Skeletal muscle cell (primary cell): ENCODE measurements around the gene EEPD1.
"Not testable (repeated sequence)": the region's sequence is repeated elsewhere in the genome, so short reads cannot be mapped to it uniquely, and the experiment has no call there.

Experiments used
- DNase-seq: peaks from one replicate; pipeline ENCODE4 v3.0.0-alpha.2; 2010; ENCODE audit warnings: low read depth
- H3K4me3 ChIP-seq: 2 replicates; pipeline ENCODE4 v1.5.1; 2011; ENCODE audit warnings: low read depth, mild to moderate bottlenecking, control low read depth, low read length, moderate library complexity

EEPD1 gene

GRCh38 chr7:36232971-36233550 is 80.0 kb downstream of the EEPD1 start:
- no peak for DNase-seq
- no peak overlapping the region for H3K4me3 ChIP-seq

- no peak for DNase-seq
Observed at GRCh38 chr7:36236073-36236472, 83.0 kb downstream of the EEPD1 start.

DNA sequence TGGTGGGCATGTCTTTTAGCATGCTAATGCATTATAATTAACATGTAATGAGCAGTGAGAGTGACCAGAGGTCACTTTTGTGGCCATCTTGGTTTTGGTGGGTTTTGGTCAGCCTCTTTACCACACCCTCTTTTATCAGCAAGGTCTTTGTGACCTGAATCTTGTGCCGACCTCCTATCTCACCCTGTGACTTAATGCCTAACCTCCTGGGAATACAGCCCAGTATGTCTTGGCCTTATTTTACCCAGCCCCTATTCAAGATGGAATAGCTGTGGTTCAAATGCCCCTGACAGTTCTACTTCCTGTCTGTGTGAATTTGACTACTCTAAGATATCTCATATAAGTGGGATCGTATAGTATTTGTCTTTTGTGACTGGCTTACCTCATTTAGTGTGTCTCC is 85.1 kb downstream of the EEPD1 start:
- DNase-seq: no peak
- no peak overlapping the region for H3K4me3 ChIP-seq

More at GRCh38 chr7:36236073-36236472, 83.0 kb downstream of the EEPD1 start:
- H3K4me3 ChIP-seq: no peak overlapping the region

GRCh38 chr7:36243356-36243755 is 90.3 kb downstream of the EEPD1 start:
- not testable (repeated sequence) for DNase-seq, H3K4me3 ChIP-seq

- DNase-seq: not testable (repeated sequence)
Observed at GRCh38 chr7:36244001-36244400, 90.9 kb downstream of the EEPD1 start.

DNA sequence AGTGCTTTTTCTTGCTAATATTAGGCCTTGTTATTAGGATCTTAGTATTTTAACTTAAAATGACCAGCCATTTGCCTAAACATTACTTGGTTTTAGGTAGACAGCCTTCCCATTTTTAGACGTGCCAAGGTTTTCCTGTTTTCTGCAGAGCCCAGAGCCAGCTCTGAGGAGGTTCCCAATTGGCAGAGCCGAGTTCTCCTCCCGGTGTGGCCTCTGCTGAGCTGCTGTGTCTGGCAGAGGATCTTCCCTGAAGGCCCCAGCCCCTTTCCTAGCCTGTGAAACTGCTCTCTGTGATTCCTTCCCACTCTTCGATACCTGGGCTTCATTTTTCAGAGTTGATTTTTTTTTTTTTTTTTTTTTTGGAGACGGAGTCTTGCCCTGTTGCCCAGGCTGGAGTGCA is 91.4 kb downstream of the EEPD1 start:
- H3K4me3 ChIP-seq: no peak overlapping the region
- DNase-seq: no peak

More at GRCh38 chr7:36244001-36244400, 90.9 kb downstream of the EEPD1 start:
- H3K4me3 ChIP-seq: not testable (repeated sequence)

DNA sequence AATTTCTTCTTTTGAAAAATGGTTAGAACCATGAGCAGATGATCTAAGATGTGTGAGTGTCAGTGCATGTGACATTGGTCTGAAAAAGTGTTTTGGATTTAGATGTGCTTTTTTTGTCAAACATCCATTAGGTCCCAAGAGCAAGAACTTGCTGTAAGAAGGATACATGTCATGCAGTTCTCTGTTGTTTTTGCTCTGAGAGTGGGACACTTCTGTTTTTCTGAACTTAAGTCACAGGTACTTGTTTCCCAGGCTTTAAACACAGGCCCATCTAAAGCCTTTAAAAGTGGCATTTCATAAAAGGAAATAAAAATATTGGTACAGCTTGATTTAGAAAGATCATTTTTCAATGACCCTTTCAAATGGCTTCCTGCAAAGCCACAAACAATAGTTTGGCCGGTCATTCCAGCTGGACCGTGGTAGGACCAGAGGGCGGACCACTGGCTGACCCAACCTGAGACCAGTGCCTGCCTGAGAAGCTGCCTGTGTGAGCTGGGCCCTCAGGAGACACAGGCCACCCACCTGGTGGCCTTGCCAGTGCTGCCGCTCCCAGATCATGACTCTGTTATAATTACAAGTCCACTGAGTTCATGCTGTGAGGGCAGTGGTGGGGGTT is 92.7 kb downstream of the EEPD1 start:
- no peak for DNase-seq

DNA sequence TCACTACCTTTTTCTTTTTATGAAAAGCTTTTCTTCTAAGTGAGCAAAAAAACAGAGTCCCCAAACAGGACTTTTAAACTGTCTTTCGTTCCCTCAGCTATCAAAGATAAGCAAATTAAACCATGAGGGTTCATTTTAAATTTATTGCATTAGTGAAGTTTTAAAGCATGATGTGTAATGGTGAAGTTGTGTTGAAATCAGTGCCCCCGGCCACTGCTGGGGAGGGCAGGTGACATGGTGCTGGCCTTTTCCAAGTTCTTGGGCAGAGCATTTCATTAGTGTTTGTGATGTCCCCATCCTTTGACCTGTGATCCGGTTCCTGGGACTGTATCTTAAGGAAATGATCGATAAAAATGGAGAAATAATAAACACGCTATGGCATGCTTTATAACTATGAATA is 96.0 kb downstream of the EEPD1 start:
- DNase-seq: no peak

More for the DNA sequence above, 92.7 kb downstream of the EEPD1 start:
- H3K4me3 ChIP-seq: no peak overlapping the region

DNA sequence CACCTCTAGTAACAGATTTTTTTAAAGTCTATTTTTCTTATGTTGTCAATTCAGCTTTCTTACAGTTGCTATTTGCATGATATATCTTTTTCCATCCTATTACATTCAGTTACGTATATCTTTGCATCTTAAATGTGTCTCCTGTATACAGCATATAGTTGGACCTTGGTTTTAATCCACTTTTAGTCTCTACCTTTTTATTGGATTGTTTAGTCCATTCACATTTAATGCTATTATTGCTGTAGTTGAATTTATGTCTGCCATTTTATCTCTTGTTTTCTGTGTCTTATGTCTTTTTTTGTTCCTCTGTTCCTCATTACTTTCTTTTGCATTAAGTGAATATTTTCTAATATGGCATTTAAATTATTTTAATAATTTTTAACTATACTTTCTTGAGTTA is 100.6 kb downstream of the EEPD1 start:
- no peak for DNase-seq
- no peak overlapping the region for H3K4me3 ChIP-seq

More for the DNA sequence above, 96.0 kb downstream of the EEPD1 start:
- H3K4me3 ChIP-seq: no peak overlapping the region

DNA sequence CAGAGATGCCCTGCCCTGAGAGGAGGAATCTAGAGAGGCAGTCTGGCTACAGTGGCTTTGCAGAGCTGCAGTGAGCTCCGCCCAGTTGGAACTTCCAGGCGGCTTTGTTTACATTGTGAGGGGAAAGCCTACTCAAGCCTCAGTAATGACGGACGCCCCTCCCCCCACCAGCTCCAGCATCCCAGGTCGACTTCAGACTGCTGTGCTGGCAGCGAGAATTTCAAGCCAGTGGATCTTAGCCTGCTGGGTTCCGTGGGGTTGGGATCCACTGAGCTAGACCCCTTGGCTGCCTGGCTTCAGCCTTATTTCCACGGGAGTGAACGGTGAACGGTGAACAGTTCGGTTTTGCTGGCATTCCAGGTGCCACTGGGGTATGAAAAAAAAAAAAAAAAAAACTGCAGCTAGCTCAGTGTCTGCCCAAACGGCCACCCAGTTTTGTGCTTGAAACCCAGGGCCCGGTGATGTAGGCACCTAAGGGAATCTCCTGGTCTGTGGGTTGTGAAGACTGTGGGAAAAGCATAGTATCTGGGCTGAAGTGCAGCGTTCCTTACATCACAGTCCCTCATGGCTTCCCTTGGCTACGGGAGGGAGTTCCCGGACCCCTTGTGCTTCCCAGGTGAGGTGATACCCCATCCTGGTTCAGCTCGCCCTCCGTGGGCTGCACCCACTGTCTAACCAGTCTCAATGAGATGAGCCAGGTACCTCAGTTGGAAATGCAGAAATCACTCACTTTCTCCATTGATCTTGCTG is 105.6 kb downstream of the EEPD1 start:
- peak; percentile 58 for DNase-seq
- H3K4me3 ChIP-seq: not testable (repeated sequence)

- H3K4me3 ChIP-seq: no peak overlapping the region
- no peak for DNase-seq
Observed at GRCh38 chr7:36260481-36260880, 107.4 kb downstream of the EEPD1 start.

DNA sequence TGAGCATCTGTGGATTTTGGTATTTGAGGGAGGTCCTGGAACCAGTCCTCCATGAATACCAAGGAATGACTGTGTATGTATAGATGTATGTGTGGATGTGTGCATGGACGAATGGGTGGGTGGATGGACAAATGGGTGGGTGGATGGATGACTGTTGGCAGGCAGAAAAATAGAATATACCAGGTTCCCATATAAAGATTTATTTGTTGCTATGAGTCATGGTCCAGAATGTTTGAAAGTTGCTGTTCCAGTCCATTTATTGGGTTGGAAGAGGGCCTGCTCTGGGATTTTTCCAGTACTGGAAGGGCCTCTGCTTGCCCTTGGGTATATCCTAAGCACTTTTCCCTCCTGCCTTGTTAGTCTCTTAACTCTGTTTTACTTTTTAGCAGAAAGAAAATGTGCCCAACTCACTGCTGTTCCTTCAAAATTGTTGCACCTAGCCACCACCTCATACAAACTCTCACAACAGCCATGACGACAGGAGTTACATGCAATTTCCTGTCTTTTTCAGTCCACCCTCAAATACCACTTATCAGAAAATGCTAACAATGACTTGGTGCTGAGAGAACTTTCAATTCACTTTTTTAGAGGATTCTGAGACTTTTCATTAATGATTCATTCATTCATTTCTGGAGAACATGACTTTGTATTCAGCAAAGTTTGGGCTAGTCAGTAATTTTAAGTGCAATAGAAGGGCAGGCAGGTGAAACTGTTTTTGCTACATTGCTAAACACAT is 108.1 kb downstream of the EEPD1 start:
- peak; percentile 56 for DNase-seq
- no peak overlapping the region for H3K4me3 ChIP-seq

GRCh38 chr7:36262309-36263094 is 109.4 kb downstream of the EEPD1 start:
- no peak overlapping the region for H3K4me3 ChIP-seq
- no peak for DNase-seq

DNA sequence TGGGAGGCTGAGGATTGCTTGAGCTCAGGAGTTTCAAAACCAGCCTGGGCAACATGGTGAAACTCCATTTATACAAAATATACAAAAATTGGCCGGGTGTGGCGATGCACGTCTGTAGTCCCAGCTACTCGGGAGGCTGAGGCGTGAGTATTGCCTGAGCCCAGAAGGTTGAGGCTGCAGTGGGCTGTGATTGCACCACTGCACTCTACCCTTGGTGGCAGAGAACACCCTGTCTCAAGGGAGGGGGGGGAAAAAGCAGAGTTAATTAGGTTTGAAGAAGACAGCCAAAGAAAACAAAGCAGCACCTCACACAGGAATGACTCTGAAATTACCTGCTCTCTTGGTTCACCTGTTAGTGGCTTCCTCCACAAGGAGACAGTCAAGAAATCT is 110.0 kb downstream of the EEPD1 start:
- no peak for DNase-seq
- H3K4me3 ChIP-seq: no peak overlapping the region

- H3K4me3 ChIP-seq: no peak overlapping the region
- no peak for DNase-seq
Observed at GRCh38 chr7:36264123-36264801, 111.2 kb downstream of the EEPD1 start.

GRCh38 chr7:36264913-36265516 is 112.0 kb downstream of the EEPD1 start:
- DNase-seq: no peak
- no peak overlapping the region for H3K4me3 ChIP-seq

GRCh38 chr7:36265680-36266079 is 112.6 kb downstream of the EEPD1 start:
- DNase-seq: no peak
- no peak overlapping the region for H3K4me3 ChIP-seq

DNA sequence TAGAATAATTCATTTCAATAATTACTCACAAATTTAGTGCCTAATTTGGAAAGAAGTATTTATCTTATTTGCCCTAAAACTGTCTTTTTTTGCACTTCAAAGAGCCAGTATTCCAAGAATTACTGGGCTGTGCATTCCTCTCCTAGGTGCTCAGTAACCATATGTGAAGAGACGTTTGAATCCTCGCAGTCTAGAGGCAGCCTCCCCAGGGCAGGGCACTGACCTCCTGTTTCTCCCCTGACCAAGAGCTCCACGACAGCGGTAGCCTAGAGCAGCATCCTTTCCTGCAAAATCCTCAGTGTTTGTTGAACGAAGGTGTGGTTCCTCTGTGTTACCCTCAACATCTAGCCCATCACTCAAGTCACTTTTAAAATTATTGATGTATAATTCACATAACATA is 113.1 kb downstream of the EEPD1 start:
- DNase-seq: no peak
- H3K4me3 ChIP-seq: no peak overlapping the region
